GM12874 (cell line): ENCODE results near the gene LGALS16.

Experiments
- CTCF ChIP-seq: IDR thresholded peaks from 2 replicates; pipeline ENCODE4 v1.5.1; 2011; ENCODE audit warnings: low read depth, mild to moderate bottlenecking, control low read depth, low read length, moderate library complexity; ENCODE audit not compliant: insufficient read depth

Gene LGALS16

GRCh38 chr19:39631626-39632025 lies 24.1 kb upstream of the LGALS16 start:
- TF ChIP-seq CTCF: no peak

- TF ChIP-seq CTCF: no peak
These were observed 17.8 kb upstream of the LGALS16 start for GRCh38 chr19:39637891-39638290.

GRCh38 chr19:39641773-39642172 lies 13.9 kb upstream of the LGALS16 start:
- TF ChIP-seq CTCF: no peak

- no peak for TF ChIP-seq CTCF
These were observed 12.1 kb upstream of the LGALS16 start for GRCh38 chr19:39643591-39643990.

- TF ChIP-seq CTCF: no peak
These were observed 9.8 kb upstream of the LGALS16 start for GRCh38 chr19:39645800-39646411.

GRCh38 chr19:39647918-39648317 lies 7.8 kb upstream of the LGALS16 start:
- TF ChIP-seq CTCF: no peak

GRCh38 chr19:39659791-39660190 lies 4.1 kb downstream of the LGALS16 start:
- no peak for TF ChIP-seq CTCF

GRCh38 chr19:39660661-39661060 lies 4.9 kb downstream of the LGALS16 start:
- TF ChIP-seq CTCF: no peak
